H54 (cell line): ENCODE measurements around the gene TMEM161B.
"Not testable (repeated sequence)": the region's sequence is repeated elsewhere in the genome, so short reads cannot be mapped to it uniquely, and the experiment has no call there.

Experiments used
- DNase-seq: peaks from one replicate; pipeline ENCODE4 v3.0.0; 2011; ENCODE audit warnings: low spot score, mixed read lengths; ENCODE audit not compliant: insufficient read length
- FAIRE-seq: peaks from 3 replicates; lab custom pipeline; 2011; peaks lifted over from hg19 to GRCh38; lab: Jason Lieb, UNC
- POLR2A ChIP-seq: IDR thresholded peaks from 2 replicates; pipeline ENCODE4 v1.6.1; 2011; ENCODE audit warnings: low read depth, mild to moderate bottlenecking, low read length

The TMEM161B gene

GRCh38 chr5:88268385-88269184 lies at the start of gene TMEM161B:
Gene TMEM161B (minus strand): TSS chr5:88268845. CDS start chr5:88268723, 122 bp downstream.
- TF ChIP-seq POLR2A: peak; percentile 82
- peak; percentile 78 for DNase-seq
- peak; percentile 53 for FAIRE-seq

GRCh38 chr5:88304356-88304755 lies 35.7 kb upstream of the TMEM161B start:
- DNase-seq (no peak), FAIRE-seq (no peak)

GRCh38 chr5:88298425-88298824 lies 29.8 kb upstream of the TMEM161B start:
- FAIRE-seq: no peak
- no peak for DNase-seq

More at GRCh38 chr5:88304356-88304755, 35.7 kb upstream of the TMEM161B start:
- TF ChIP-seq POLR2A: no peak

GRCh38 chr5:88290801-88291200 lies 22.2 kb upstream of the TMEM161B start:
- TF ChIP-seq POLR2A: no peak
- no peak for DNase-seq
- peak; percentile 53 for FAIRE-seq

More at GRCh38 chr5:88298425-88298824, 29.8 kb upstream of the TMEM161B start:
- TF ChIP-seq POLR2A: no peak

- no peak for TF ChIP-seq POLR2A
- DNase-seq (no peak), FAIRE-seq (no peak)
Measured at GRCh38 chr5:88288528-88289197, 20.0 kb upstream of the TMEM161B start.

- FAIRE-seq: no peak
- DNase-seq: no peak
- no peak for TF ChIP-seq POLR2A
Measured at GRCh38 chr5:88287846-88288527, 19.3 kb upstream of the TMEM161B start.

- DNase-seq: no peak
- no peak for TF ChIP-seq POLR2A
- FAIRE-seq: no peak
Measured at GRCh38 chr5:88287302-88287701, 18.7 kb upstream of the TMEM161B start.

- no peak for DNase-seq
- no peak for TF ChIP-seq POLR2A
- FAIRE-seq: no peak
Measured at GRCh38 chr5:88283690-88284089, 15.0 kb upstream of the TMEM161B start.

- DNase-seq (no peak), FAIRE-seq (no peak)
- no peak for TF ChIP-seq POLR2A
Measured at GRCh38 chr5:88281322-88281721, 12.7 kb upstream of the TMEM161B start.

- DNase-seq (no peak), FAIRE-seq (no peak)
- TF ChIP-seq POLR2A: no peak
Measured at GRCh38 chr5:88279584-88279983, 10.9 kb upstream of the TMEM161B start.

- FAIRE-seq: no peak
- no peak for DNase-seq
- no peak for TF ChIP-seq POLR2A
Measured at GRCh38 chr5:88276378-88276777, 7.7 kb upstream of the TMEM161B start.

- no peak for TF ChIP-seq POLR2A
- no peak for DNase-seq
- no peak for FAIRE-seq
Measured at GRCh38 chr5:88275581-88275980, 6.9 kb upstream of the TMEM161B start.

- peak; percentile 2 for DNase-seq
- no peak for TF ChIP-seq POLR2A
- FAIRE-seq: no peak
Measured at GRCh38 chr5:88269222-88269771, 652 bp upstream of the TMEM161B start.

- not testable (repeated sequence) for DNase-seq, FAIRE-seq
Measured at GRCh38 chr5:88264565-88264964, 4.1 kb downstream of the TMEM161B start.
